ENCODE results near the gene DNLZ.
"Not testable (repeated sequence)": the region's sequence is repeated elsewhere in the genome, so short reads cannot be mapped to it uniquely, and the experiment has no call there.

- not testable (repeated sequence) for TF ChIP-seq POLR2AphosphoS5, CTCF, POLR2A, EP300 (IDR thresholded peaks at IDR 0.05)
Observed at GRCh38 chr9:136320972-136321371, 42.6 kb downstream of the DNLZ start.

Data from sigmoid colon (tissue), 4 donors.